Measurements from ENCODE around the gene XKR7.
A peak's percentile ranks its signal among the peaks of the same experiment; 100 is the strongest.

XKR7 gene

DNA sequence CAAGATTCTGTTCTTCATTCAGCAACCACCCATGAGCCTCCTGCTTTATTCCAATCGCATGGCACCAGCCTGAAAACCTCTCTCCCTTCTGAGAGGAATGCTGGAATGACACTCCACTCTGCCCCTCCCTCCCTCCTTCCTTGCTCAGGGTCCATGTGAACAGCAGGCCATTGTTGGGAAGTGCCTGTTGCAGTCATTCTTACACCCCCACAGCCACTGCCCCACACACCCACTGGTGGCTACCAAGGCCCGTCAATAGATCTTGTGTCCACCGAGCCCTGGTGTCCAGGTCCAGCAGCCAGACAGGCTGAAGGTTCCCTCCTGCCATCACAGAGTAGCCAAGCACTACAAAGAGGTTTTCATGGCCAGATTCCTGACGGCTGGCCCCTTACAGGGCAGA lies 22.6 kb upstream of the XKR7 start:
- DNase-seq (ENCODE audit: extremely low read depth, low read depth), result no peak
- TF ChIP-seq, protein P1, sequence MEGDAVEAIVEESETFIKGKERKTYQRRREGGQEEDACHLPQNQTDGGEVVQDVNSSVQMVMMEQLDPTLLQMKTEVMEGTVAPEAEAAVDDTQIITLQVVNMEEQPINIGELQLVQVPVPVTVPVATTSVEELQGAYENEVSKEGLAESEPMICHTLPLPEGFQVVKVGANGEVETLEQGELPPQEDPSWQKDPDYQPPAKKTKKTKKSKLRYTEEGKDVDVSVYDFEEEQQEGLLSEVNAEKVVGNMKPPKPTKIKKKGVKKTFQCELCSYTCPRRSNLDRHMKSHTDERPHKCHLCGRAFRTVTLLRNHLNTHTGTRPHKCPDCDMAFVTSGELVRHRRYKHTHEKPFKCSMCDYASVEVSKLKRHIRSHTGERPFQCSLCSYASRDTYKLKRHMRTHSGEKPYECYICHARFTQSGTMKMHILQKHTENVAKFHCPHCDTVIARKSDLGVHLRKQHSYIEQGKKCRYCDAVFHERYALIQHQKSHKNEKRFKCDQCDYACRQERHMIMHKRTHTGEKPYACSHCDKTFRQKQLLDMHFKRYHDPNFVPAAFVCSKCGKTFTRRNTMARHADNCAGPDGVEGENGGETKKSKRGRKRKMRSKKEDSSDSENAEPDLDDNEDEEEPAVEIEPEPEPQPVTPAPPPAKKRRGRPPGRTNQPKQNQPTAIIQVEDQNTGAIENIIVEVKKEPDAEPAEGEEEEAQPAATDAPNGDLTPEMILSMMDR (IDR thresholded peaks at IDR 0.05; ENCODE audit: low read depth, low read length, missing control alignments), result no peak
- H3K4me3 ChIP-seq (replicated peaks; ENCODE audit: low read depth, low read length), result no peak overlapping the region

GRCh38 chr20:31945785-31946184 lies 22.2 kb upstream of the XKR7 start:
- TF ChIP-seq, protein P1 (IDR thresholded peaks at IDR 0.05; ENCODE audit: low read depth, low read length, missing control alignments), result no peak
- no peak for DNase-seq (ENCODE audit: extremely low read depth, low read depth)
- no peak overlapping the region for H3K4me3 ChIP-seq (replicated peaks; ENCODE audit: low read depth, low read length)

DNA sequence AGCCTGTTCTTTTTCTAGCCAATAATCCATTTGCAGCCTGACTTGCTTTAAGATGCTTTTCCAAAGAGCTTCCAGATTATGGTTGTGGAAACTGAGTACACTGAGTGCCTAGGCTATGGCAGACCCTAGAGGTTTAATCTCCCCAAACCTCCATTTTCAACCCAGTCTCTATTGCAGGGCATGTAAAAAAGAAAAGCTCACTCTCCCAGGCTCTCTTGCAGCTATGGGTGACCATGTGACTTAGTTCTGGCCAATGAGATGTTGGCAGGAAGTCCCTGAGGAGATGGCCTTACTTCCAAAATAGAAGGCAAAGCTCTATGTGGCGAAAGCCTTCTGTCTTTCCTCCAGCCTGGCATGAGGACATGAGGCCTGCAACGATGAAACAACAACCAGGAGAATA lies 19.9 kb upstream of the XKR7 start:
- TF ChIP-seq, protein P1 (IDR thresholded peaks at IDR 0.05; ENCODE audit: low read depth, low read length, missing control alignments), result no peak
- DNase-seq (ENCODE audit: extremely low read depth, low read depth), result no peak
- no peak overlapping the region for H3K4me3 ChIP-seq (replicated peaks; ENCODE audit: low read depth, low read length)

DNA sequence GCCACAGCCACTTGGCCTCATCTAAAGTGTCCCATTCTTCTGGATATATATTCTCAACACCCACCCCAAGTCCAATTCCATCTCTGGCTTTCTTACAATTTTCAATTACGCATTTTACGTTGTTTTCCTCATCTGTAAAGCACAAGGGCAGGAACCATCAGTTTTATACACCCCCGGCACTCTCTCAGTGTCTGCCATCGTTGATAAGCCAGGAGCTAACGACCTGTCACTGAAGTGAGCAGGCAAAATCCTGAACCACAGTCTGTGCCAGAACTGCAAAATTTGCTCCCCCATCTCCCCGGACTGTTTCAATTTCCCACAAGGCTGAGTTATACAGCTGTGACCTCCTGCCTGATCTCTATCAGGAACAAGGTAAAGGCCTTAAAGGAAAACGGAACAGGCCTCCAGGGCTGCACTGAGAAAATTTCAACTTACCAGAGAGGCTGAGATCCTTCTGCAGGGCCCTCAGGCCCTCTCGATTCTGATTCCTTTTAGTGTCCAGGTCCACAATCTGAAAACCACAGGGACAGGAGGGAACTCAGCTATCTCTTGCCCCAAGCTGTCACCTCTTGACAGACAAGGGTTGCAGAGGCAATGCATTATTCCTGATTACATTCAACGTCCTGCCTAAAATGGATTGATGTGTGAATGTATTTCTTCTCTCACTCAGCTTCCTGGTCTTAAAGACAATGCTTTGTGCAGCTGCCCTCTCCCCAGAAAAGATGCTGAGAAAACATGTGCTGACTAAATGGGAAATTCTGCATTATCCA lies 17.9 kb upstream of the XKR7 start:
- no peak for DNase-seq (ENCODE audit: extremely low read depth, low read depth)
- TF ChIP-seq, protein P1 (IDR thresholded peaks at IDR 0.05; ENCODE audit: low read depth, low read length, missing control alignments), result no peak

GRCh38 chr20:31951203-31951529 lies 16.8 kb upstream of the XKR7 start:
- H3K4me3 ChIP-seq (replicated peaks; ENCODE audit: low read depth, low read length), result peak overlapping the region; percentile 98
- no peak for DNase-seq (ENCODE audit: extremely low read depth, low read depth)
- TF ChIP-seq, protein P1 (IDR thresholded peaks at IDR 0.05; ENCODE audit: low read depth, low read length, missing control alignments), result no peak

More for the DNA sequence above, 17.9 kb upstream of the XKR7 start:
- peak overlapping the region; percentile 98 for H3K4me3 ChIP-seq (replicated peaks; ENCODE audit: low read depth, low read length)

DNA sequence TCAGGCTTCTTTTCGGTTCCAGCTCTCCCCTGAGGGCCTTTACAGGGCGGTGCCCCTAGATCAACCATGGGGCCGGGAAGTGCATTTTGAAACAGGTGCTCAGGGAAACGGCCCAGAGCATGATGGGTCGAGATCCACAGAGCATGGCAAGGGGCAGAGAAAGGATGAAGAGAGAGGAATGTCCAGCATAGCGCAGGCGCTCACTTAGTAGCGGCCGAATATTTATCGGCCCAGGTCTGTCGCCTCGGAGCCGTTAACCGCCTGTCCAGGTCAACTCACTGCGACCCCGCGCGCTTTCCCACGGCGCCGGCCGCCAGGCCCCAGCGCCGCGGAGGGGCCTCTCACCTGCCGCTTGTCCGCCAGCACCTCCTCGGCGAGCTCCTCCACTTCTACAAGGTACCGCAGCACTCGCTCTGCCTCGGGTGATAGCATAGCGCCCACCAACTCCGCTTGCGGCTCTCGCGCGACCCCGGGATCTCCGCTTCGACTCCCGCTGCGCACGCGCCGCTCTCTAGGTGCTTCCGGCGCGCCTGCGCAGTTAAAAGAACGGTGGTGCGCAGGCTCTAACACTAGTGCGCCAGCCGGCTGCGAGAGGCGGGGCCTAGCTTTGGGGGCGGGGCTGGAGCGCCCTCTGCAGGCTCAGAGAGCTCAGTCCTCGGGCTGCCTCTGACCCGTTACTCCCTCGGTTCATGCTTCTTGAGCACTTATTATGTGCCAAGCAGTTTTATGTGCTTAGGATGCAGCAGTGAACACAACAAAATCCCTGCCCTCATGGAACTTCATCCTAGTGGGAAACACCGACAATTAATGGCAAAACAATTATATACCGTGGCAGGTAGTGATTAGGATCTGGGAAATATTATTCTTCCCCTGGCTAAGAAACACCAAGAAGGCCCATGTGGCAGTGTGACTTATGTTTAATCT lies 16.2 kb upstream of the XKR7 start, which contains the start of gene PDRG1:
TSS of gene PDRG1 (minus strand) at position 517 of the 924 bp plus-strand sequence. CDS start at position 432, 85 bp downstream.
- peak; percentile 69 for DNase-seq (ENCODE audit: extremely low read depth, low read depth)
- TF ChIP-seq, protein P1 (IDR thresholded peaks at IDR 0.05; ENCODE audit: low read depth, low read length, missing control alignments), result peak; percentile 95
- peak within 1 kb of the TSS; percentile 98 for H3K4me3 ChIP-seq (replicated peaks; ENCODE audit: low read depth, low read length)
